HG03064 (cell line): ENCODE data around the gene TM4SF5.

Experiments
- ATAC-seq: cut with Tn5 transposase; IDR thresholded peaks from one replicate; pipeline ENCODE4 v1.9.1; 2021; ENCODE audit warnings: low read depth; ENCODE audit not compliant: unreplicated experiment

Gene TM4SF5

DNA sequence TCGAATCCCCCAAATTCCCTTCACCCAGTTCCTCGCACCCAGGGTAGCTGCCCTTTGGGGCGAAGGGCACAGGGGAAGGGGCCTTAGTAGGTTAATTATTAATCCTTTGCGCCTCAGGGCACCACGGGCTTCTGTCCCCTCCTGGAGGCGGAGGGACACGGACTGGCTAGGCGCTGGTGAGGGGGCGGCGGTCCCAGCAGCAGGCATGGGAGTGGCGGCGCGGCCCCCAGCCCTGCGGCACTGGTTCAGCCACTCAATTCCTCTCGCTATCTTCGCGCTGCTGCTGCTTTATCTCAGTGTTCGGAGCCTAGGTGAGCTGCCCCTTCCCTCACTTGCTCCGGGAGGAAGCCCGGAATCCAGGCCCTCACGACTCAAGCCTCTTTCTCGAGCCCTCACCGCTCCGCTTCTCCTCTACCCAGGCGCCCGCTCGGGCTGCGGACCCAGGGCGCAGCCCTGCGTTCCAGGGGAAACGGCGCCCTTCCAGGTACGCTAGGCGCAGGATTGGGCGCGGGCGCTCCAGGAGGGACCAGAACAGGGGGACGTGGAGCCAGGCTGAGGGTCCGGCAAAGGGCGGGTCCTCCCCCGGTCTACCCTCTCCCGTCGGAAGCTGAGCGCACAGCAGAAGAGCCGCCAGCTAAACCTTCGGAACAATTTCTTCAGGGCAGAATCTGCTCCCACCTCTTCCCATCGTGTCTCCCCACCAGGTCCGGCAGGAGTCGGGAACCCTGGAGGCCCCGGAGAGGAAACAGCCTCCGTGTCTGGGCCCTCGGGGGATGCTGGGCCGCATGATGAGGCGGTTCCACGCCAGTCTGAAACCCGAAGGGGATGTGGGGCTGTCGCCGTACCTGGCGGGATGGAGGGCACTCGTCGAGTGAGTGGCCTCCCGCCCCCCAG, 17.4 kb downstream of the TM4SF5 start, which contains the start of gene GLTPD2:
GLTPD2 (plus strand) TSS at position 158 of the 894 bp plus-strand sequence; CDS start at position 206, 48 bp downstream.
- ATAC-seq = no peak

DNA sequence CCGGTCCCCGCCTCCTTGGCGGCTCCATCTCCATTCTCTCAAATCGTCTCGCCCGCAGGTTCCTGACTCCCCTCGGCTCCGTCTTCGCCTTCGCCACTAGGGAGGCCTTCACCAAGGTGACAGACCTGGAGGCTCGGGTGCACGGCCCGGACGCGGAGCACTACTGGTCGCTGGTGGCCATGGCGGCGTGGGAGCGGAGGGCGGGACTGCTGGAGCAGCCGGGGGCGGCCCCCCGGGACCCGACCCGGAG, 17.9 kb downstream of the TM4SF5 start:
- no peak for ATAC-seq

DNA sequence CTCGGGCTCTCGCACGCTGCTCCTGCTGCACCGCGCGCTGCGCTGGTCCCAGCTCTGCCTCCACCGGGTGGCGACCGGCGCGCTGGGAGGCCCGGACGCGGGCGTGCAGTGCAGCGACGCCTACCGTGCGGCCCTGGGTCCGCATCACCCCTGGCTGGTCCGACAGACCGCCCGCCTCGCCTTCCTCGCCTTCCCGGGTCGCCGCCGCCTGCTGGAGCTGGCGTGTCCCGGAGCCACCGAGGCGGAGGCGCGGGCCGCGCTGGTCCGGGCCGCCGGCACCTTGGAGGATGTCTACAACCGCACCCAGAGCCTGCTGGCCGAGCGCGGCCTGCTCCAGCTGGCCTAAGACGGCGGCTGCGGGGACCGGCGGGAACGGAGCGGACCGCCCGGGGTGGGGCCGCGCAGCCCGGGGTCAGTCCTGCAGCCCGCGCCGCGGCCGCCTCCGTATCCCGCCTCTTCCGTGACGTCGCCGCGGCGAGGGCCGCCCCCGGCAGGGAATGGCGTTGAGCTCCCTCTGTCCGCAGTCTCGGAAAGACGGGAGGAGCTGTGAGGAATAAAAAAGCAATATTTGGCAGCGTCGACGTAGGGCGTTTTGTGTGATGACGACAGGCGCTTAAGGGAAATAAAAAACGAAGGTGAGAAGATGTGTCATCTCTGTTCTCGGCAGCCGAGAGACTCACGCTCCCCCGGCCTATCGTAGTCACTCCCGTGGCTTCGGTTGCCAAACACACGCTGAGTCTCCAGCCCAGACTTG, 18.4 kb downstream of the TM4SF5 start:
- ATAC-seq = peak; percentile 81

DNA sequence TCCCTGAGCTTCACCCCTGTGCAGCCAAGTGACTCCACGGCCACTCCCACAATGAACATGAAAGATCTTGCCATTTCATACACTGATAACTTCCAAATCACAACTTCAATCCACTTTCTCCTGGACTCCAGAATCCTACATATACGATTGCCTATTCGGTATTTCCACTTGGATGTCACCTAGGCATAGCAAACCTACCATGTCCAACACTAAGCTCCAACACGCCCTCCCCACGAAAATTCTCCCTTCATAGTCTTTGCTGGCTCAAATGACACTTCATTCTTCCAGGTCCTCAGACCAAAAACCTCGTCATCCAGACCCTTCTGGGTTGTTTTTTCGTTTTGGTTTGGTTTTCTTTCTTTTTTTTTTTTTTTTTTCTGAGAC, 19.0 kb downstream of the TM4SF5 start:
- ATAC-seq = no peak

DNA sequence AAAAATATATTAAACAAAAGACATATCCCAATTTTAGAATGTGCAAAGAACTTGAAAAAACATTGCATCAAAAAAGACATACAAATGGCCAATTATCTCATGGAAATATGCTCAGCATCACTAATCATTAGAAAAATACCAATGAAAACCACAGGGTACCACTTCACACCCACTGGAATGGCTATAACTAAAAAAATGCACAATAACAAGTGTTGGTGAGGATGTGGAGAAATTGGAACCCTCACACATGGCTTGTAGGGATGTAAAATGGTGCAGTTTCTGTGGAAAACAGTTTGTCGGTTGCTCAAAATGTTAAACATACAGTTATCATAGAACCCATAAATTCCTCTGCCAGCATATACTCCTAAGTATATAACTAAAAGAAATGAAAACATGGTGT, 23.5 kb downstream of the TM4SF5 start:
- ATAC-seq = no peak

DNA sequence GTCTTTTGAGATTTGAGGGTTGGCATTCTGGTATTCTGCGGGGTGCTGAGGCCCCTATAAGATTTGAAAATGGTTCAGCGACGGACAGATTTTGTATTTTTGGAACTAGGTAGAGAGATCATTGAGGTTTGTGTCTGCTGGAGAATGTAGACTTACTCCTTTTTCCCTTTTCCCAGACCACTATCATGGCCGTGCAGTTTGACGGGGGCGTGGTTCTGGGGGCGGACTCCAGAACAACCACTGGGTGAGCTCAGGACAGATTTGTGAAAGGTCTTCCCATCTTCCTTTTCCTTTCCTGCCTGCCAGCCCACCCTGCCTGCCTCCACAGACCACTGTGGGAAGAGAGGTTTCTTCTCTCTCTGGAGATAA, 24.9 kb downstream of the TM4SF5 start:
- no peak for ATAC-seq

DNA sequence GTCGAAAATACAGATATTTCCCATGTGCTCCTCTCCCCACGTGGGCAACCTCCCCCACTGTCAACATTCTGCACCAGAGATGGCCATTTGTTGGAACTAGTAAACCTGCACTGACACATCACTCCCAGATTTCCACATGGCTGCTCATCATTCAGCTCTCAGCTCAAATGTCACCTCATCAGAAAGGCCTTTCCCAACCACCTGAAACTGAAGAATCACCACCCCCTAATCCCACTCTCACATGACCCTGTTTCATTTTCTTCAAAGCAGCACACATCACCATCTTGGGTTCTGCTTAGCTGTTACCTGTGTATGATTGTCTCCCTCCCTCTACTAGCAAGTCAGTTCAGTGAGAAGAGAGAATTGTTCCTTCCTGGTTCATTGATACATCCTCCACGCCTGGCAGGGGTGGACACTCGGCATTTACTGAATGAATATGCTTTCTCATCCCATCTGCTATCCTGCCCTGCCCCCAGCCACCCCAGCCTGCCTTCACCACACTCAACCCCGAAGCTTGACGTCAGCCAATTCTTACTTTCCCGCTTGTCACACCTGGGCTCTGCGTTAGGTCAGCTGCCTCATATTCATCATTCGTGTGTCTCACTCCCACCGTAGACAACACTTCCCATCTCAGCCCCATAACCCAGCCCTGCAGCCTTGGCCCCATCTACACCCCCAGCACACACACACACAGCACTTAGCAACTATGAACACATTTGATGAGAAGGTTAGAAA, 28.9 kb downstream of the TM4SF5 start:
- no peak for ATAC-seq

DNA sequence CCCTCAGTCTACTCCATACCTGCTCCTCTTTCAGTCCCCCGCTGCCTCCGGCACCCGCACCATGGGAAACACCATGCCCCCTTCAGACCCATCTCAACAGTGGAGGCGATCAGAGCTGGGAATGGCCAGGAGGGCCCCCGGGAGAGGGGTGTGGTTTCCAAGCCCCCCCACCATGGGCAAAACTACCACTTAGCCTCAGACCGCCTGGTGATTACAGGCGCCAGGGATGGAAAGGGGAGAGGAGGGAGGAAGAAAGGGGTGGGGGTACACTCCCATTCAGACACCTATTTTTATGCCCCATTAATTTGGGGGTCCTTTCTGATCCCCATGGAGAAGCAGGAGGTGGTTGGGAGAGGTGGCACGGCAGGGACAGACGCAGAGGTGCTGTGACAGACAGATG, 30.5 kb downstream of the TM4SF5 start, which contains the start of gene C17orf114:
C17orf114 (minus strand) TSS at position 101 of the 400 bp plus-strand sequence.
- no peak for ATAC-seq

DNA sequence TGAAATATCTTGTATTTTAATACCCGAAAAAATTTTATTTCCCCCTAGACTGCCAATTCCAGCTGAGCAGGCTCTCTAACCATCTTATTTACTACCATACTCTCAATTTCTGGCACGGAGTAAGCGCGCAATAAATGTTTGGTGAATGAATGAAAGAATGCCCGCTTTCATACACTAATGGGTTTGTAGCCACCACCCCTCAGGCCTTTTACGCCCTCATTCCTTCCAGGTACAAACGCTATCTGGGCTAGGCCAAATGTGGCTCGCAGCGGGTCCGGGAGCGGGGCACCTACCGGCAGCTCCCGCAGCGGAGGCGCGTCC, 34.7 kb downstream of the TM4SF5 start:
- no peak for ATAC-seq

DNA sequence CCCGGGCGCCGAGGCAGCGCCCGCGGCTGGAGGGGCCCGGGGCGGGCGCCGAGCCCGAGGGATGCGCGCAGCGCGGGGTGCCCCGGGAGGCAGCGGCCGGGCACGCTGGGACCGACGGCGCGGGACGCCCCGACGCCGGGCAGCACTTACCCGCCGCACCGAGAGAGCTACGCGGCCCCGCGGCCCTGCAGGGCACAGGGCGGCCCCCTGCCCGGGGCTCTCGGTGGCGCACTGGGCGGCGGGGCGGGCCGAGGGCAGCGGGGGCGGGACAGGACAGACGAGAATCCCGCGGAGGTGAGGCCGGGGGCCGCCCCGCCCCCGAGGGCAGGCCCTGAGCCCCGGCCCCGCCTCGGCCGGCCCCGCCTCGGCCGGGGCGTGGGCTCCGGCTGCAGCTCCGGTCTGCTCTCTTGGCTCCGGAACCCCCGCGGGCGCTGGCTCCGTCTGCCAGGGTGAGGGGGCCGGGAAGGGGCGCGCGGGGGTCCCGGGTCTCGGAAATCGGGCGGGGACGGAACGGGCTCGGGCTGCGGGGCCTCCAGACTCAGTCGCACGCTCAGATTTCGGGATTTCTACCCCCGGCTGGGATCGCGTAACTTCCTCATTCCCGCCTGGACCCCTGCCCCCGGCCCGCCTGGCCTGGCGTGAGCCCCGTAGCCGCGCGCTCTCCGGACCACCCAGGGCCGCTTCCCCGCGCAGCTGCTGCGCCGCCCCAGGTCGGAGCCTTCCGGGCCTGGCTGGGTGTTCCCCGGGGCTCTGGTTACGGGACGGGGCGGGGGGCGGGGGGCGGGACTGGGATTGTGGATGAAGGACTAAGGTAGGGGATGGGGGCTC, 35.3 kb downstream of the TM4SF5 start, which contains the start of gene PLD2:
PLD2 (plus strand) TSS at position 376 of the 828 bp plus-strand sequence. CDS start 621 bp downstream, outside the sequence.
- peak; percentile 84 for ATAC-seq

DNA sequence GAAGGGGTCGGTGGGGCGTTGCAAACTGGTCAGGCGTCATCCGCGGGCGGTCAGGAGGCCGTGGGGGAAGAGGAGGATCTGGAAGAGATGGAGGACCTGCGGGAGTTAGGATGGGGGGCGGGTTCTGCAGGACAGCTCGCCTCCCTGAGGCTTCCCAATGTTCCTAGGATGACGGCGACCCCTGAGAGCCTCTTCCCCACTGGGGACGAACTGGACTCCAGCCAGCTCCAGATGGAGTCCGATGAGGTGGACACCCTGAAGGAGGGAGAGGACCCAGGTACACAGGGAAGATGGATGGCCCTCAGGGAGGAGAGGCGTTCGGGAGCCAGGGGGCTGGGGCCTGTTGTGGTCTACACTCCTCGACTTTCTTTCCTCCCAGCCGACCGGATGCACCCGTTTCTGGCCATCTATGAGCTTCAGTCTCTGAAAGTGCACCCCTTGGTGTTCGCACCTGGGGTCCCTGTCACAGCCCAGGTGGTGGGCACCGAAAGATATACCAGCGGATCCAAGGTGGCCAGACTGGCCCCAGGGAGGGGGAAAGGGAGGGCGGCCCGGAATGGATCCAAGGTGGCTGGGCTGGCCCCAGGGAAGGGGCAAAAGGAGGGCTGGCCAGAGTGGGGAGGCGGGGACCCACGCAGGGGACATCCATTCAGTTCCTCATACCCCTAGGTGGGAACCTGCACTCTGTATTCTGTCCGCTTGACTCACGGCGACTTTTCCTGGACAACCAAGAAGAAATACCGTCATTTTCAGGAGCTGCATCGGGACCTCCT, 36.1 kb downstream of the TM4SF5 start:
- no peak for ATAC-seq

DNA sequence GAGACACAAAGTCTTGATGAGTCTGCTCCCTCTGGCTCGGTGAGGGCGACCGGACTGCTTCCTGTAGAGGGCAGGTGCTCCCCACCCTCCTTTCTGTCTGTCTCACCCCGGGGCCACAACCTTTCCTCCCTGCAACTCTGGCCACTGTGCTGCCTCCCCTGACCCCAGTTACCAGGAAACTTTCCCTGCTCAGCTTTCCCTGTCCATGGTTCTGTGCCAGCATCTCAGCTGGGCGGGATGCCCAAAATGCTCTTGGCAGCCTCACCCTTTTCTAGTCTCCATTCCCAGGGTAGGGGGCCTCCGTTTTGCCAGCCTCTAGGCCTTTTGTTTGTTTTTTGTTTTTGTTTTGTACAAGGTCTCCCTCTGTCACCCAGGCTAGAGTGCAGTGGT, 36.7 kb downstream of the TM4SF5 start:
- no peak for ATAC-seq

DNA sequence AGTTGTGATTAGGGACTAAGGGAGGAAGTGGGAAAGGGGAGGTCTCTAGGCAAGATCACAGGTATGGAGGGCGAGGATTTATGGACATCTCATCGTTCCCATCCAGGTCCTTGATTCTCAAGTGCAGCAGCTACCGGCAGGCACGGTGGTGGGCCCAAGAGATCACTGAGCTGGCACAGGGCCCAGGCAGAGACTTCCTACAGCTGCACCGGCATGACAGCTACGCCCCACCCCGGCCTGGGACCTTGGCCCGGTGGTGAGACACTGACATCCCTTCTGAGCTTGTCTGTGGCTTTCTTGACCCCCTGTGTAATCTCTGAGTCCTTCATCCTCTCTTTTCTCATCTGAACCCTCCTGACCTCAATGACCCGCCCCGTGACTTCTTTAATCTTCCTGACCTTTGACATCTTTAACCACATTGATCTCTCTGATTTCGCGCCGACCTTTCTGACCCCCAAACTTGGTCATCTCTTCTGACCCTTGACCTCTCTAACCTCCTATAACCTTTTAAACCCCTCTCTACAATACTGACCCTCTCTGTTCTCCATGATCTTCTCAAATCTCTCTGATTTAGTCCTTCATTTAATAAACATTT, 39.1 kb downstream of the TM4SF5 start:
- ATAC-seq = no peak

DNA sequence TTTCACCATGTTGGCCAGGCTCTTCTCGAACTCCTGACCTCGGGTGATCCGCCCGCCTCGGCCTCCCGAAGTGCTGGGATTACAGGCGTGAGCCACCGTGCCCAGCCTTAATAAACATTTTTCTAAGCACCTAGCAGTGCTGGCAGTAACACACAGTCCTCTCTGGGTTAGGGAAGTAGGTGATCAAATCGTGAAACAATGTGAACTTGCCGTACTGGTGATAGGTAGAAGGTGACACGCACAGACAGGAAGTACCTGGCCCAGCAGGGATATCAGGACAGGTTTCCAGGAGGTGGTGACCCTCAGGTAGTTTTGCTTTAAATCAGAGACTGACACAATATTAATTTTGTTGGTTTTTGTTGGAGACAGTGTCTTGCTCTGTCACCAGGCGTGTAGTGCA, 39.8 kb downstream of the TM4SF5 start:
- ATAC-seq = no peak

DNA sequence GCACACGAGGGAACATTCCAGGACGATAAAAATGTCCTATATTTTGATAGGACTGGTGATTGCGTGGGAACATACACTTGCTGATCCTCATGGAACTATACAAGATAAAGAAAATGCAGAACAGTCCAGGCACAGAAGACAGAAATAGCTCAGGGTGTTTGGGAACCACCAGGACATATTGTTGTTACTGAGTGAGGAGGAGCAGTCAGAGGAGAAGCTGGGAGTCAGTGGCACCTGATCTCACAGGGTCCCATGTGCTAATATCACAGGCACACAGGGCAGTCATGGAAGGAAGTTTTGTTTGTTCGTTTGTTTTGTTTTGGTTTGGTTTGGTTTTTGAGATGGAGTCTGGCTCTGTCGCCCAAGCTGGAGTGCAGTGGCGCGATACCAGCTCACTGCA, 41.0 kb downstream of the TM4SF5 start:
- no peak for ATAC-seq

DNA sequence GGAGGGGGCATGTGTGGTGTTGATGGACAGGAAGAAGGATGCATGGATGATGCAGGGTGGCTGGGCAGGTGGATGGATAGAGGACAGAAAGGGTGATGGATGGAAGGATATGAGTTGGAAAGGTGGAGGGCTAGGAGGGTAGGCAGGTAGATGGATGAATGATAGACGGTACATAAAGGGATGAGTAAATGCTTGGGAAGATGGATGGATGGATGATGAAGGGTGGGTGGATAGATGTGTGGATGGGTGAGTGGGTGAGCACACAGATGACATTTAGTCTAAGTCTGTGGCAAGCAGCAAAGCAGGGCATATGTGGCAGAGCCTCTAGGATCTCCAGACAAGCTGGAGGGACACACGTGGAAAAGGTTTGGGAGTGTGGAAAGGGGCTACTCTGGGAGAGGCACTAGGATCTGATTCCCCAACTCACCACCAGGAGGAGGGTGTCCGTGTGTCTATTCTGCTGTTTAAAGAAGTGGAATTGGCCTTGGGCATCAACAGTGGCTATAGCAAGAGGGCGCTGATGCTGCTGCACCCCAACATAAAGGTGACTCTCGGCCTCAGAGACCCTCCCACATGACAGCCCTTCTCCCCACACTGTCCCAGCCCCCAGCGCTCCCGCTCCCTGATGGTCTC, 43.5 kb downstream of the TM4SF5 start:
- no peak for ATAC-seq

DNA sequence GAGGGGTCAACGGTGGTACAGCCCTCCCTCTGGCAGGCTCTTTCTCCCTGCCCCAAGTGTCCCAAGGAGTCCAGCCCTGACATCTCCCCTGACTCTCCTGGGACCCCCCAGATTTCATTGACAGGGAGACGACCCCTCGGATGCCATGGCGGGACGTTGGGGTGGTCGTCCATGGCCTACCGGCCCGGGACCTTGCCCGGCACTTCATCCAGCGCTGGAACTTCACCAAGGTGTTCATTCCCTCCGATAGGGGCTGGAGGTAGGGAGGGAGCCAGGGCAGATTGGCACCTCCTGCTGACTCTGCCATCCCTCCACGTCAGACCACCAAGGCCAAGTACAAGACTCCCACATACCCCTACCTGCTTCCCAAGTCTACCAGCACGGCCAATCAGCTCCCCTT, 45.1 kb downstream of the TM4SF5 start:
- no peak for ATAC-seq

DNA sequence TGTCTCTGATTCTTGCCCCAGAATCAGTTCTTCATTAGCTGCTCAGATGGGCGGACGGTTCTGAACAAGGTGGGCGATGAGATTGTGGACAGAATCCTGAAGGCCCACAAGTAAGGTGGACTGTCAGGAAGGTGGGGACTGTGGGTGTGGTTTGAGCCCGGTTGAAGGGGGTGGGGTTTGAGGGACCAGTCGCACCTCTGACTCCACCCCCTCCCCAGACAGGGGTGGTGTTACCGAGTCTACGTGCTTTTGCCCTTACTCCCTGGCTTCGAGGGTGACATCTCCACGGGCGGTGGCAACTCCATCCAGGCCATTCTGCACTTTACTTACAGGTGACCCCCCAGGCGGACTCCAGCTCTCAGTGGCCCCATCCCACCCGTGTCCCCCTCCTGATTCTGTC, 46.6 kb downstream of the TM4SF5 start:
- no peak for ATAC-seq

DNA sequence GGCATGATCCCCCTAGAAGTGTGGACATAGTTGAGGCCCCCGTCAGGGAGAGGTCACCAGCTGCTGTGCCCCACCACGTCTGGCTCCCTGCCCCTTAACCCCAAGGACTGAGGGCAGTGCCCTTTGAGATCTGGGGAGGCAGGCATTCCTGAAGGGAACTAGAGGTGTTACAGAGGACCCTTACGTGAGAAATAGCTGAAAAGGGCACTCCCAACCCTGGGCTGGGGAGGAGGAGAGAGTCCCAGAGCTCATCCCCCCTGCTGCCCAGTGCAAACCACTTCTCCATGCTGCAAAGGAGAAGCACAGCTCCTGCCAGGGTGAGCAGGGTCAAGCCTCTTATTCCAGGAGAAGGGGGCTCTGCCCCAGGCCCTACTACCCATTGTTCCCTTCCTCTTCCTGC, 51.1 kb downstream of the TM4SF5 start:
- ATAC-seq = no peak
